Smooth muscle cell (in vitro differentiated cells): ENCODE results near the gene SLC12A8. TPM values are rescaled to one million over a fixed set of nuclear protein-coding genes. Genes with fewer than 3 reads are reported as not detected.

Experiments
- DNase-seq: peaks from one replicate; lab custom pipeline; 2025; ENCODE audit not compliant: unreplicated experiment; lab: John Stamatoyannopoulos, UW
- H2AFZ ChIP-seq: fragments of 200-600 bp; sonication (generic); 2 replicates; pipeline ENCODE4 v1.6.0; 2016; ENCODE audit warnings: antibody characterized with exemption, low read depth, mild to moderate bottlenecking
- H3F3A ChIP-seq: fragments of 200-600 bp; sonication (generic); 2 replicates; pipeline ENCODE4 v1.6.0; 2017; ENCODE audit warnings: antibody characterized with exemption, low read depth
- H3K27ac ChIP-seq: fragments of 200-600 bp; sonication (generic); 2 replicates; pipeline ENCODE4 v1.5.1; 2016; ENCODE audit warnings: low read depth, mild to moderate bottlenecking
- H3K27me3 ChIP-seq: fragments of 200-600 bp; sonication (generic); 2 replicates; pipeline ENCODE4 v1.6.1; 2016; ENCODE audit warnings: low read depth, mild to moderate bottlenecking
- H3K36me3 ChIP-seq: fragments of 200-600 bp; sonication (generic); 2 replicates; pipeline ENCODE4 v1.5.1; 2016; ENCODE audit warnings: low read depth
- H3K4me1 ChIP-seq: fragments of 200-600 bp; sonication (generic); 2 replicates; pipeline ENCODE4 v1.5.1; 2016; ENCODE audit warnings: low read depth
- H3K4me2 ChIP-seq: fragments of 200-600 bp; sonication (generic); 2 replicates; pipeline ENCODE4 v1.6.0; 2016; ENCODE audit warnings: mild to moderate bottlenecking
- H3K4me3 ChIP-seq: fragments of 200-600 bp; sonication (generic); 2 replicates; pipeline ENCODE4 v1.5.1; 2016; ENCODE audit warnings: mild to moderate bottlenecking
- H3K79me2 ChIP-seq: fragments of 200-600 bp; sonication (generic); 2 replicates; pipeline ENCODE4 v1.6.0; 2016; ENCODE audit warnings: low read depth, mild to moderate bottlenecking
- H3K9ac ChIP-seq: fragments of 200-600 bp; sonication (generic); 2 replicates; pipeline ENCODE4 v1.6.0; 2016; ENCODE audit warnings: low read depth
- H3K9me3 ChIP-seq: fragments of 200-600 bp; sonication (generic); replicated peaks from 2 replicates; pipeline ENCODE4 v1.5.1; 2016; ENCODE audit warnings: low read depth
- H4K20me1 ChIP-seq: fragments of 200-600 bp; sonication (generic); 2 replicates; pipeline ENCODE4 v1.6.0; 2016; ENCODE audit warnings: low read depth
- CTCF ChIP-seq: fragments of 200-600 bp; sonication (generic); IDR thresholded peaks from 2 replicates; pipeline ENCODE4 v1.5.1; 2017; ENCODE audit warnings: borderline replicate concordance, mild to moderate bottlenecking, antibody characterized with exemption; ENCODE audit not compliant: insufficient read depth, poor library complexity, severe bottlenecking
- WGBS: methylation state at CpG from one replicate; pipeline ENCODE4 v1.1.7; 2016; ENCODE audit warnings: low lambda C conversion rate; 5-methylcytosine and 5-hydroxymethylcytosine counted together
- polyA plus RNA-seq: library from polyadenylated mRNA; unstranded; fragments of >200 nt; fragmentation: Nextera tagmentation; extraction: Ambion mirVana; gene quantifications from 2 replicates; pipeline ENCODE4 v1.2.1, GENCODE V29; 2016
- total RNA-seq: library from RNA; depleted of rRNA; stranded (reverse); fragments of >200 nt; gene quantifications from 2 replicates; pipeline ENCODE4 v1.2.3, GENCODE V29; 2014

The SLC12A8 gene
- total and polyA plus RNA-seq, 2 experiments from 2014 or later, result 28.5 to 54.3 TPM

DNA sequence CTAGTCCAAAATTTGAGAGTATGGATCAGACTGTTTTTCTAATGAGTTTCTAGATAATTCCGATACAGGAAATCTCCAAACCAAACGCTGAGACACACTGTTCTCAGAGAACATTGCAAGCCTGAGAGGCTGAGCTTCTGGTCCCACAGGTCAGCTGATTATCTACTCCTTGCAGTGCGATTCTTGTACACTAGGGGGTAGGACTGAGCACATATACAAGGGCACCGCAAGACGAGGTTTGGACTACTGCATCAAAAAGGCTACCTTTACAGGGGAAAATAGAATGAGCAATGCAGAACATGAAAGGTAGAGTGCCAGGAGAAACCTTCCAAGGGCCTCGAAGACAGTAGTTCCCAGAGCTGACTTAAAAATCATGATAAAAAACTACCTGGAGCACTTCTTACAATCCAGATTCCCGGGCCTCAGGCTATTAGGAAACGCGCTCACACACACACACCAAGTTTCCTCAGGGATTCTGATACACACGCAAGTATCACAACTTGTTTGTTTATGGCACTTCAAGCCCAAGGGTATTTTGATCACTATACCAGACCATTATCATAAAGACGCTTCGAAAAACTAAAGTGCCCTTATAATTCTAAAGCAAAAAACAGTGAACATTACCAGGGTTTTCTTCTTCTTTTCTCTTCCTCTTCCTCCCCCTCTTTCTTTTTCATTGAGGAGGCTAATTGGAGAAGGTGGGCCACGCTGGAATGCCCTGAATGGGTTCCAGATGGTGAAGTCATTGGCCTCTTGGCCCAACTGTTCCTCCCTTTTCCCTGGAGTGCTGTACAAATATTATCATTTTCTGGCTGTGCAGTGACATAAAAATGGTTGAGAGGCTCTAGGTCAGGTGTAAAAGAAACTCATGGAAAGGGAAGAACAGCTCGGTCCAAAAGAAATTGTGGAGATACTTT lies 61.8 kb downstream of the SLC12A8 start:
- Histone ChIP-seq H3K36me3 (no peaks in the 10 kb centered on the region), H3K4me2 (no peak overlapping the region), H2AFZ (no peak overlapping the region), H3K27me3 (no peaks in the 10 kb centered on the region), H3K9ac (no peak overlapping the region), H3K9me3 (no peaks in the 10 kb centered on the region), H3K79me2 (no peaks in the 10 kb centered on the region), H3K4me1 (peaks cover 4% of the 10 kb centered on the region), H3F3A (no peaks in the 10 kb centered on the region), H4K20me1 (no peaks in the 10 kb centered on the region), H3K4me3 (no peak overlapping the region), H3K27ac (no peak overlapping the region)
- peak; percentile 44 for TF ChIP-seq CTCF
- 75% methylated on average over 14 of the region's 14 CpGs for WGBS
- DNase-seq, result no peak

GRCh38 chr3:125149462-125149861 lies 63.1 kb downstream of the SLC12A8 start:
- H3K9me3 ChIP-seq, result no peaks in the 10 kb centered on the region
- DNase-seq, result no peak
- H3K27me3 ChIP-seq, result no peaks in the 10 kb centered on the region
- H3K4me3 ChIP-seq, result no peak overlapping the region
- H3K79me2 ChIP-seq, result no peaks in the 10 kb centered on the region
- H3F3A ChIP-seq, result no peaks in the 10 kb centered on the region
- H4K20me1 ChIP-seq, result no peaks in the 10 kb centered on the region
- H3K4me1 ChIP-seq, result peaks cover 7% of the 10 kb centered on the region
- H2AFZ ChIP-seq, result no peak overlapping the region
- H3K9ac ChIP-seq, result no peak overlapping the region
- no peaks in the 10 kb centered on the region for H3K36me3 ChIP-seq
- H3K4me2 ChIP-seq, result no peak overlapping the region
- no peak for TF ChIP-seq CTCF
- H3K27ac ChIP-seq, result no peak overlapping the region

GRCh38 chr3:125148836-125149235 lies 63.7 kb downstream of the SLC12A8 start:
- no peaks in the 10 kb centered on the region for H3K27me3 ChIP-seq
- H4K20me1 ChIP-seq, result no peaks in the 10 kb centered on the region
- no peak for TF ChIP-seq CTCF
- no peak overlapping the region for H3K4me3 ChIP-seq
- no peaks in the 10 kb centered on the region for H3K79me2 ChIP-seq
- H3K27ac ChIP-seq, result no peak overlapping the region
- H3K9ac ChIP-seq, result no peak overlapping the region
- WGBS, result 68% methylated on average over 17 of the region's 17 CpGs
- no peaks in the 10 kb centered on the region for H3K9me3 ChIP-seq
- H3K36me3 ChIP-seq, result no peaks in the 10 kb centered on the region
- no peak overlapping the region for H2AFZ ChIP-seq
- H3K4me1 ChIP-seq, result peaks cover 14% of the 10 kb centered on the region
- H3F3A ChIP-seq, result no peaks in the 10 kb centered on the region
- no peak for DNase-seq
- no peak overlapping the region for H3K4me2 ChIP-seq
